ENCODE results near the gene XXYLT1. TPM values are rescaled to one million over a fixed set of nuclear protein-coding genes. Genes with fewer than 3 reads are reported as not detected.

The XXYLT1 gene
- total RNA-seq, 1 donor from 2014 or later: 8.9 TPM

DNA sequence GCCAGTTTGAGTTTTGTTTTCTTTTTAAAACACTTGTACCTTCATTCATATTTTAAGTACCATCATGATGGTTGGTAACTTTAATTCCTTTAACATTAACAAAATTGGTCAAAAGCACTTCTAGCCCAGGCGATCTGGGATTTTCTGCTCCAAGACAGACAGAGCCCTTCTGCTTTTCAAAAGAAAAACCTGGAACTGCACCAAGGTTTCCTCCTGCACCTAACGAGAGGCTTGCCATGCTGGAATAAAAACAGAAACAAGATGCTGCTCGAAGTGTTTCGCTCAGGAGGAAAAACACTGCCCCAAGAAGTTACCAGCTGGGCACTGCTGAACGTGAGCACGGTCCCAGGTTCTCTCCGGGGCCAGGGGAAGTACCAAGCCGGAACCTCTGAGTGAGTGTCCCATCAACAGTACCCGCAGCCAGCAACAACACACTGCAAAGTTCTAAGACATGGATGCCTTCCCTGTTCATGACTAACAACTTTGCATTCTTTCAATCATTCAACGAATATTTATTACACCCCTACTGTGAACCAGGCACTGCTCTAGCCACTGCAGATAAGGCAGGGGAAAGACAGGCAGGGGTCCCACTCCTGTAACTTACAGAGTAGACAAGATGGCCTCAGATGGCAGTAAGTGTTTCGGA is 98.8 kb downstream of the XXYLT1 start:
- no peaks in the 10 kb centered on the region for H3K27me3 ChIP-seq (ENCODE audit: low read depth)
- TF ChIP-seq, protein P1, sequence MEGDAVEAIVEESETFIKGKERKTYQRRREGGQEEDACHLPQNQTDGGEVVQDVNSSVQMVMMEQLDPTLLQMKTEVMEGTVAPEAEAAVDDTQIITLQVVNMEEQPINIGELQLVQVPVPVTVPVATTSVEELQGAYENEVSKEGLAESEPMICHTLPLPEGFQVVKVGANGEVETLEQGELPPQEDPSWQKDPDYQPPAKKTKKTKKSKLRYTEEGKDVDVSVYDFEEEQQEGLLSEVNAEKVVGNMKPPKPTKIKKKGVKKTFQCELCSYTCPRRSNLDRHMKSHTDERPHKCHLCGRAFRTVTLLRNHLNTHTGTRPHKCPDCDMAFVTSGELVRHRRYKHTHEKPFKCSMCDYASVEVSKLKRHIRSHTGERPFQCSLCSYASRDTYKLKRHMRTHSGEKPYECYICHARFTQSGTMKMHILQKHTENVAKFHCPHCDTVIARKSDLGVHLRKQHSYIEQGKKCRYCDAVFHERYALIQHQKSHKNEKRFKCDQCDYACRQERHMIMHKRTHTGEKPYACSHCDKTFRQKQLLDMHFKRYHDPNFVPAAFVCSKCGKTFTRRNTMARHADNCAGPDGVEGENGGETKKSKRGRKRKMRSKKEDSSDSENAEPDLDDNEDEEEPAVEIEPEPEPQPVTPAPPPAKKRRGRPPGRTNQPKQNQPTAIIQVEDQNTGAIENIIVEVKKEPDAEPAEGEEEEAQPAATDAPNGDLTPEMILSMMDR (IDR thresholded peaks at IDR 0.05): no peak
- H3K36me3 ChIP-seq: no peaks in the 10 kb centered on the region
- intact Hi-C loops (cut with DNase I): no loop called here
- no peak overlapping the region for H3K27ac ChIP-seq
- H3K9me3 ChIP-seq: no peaks in the 10 kb centered on the region
- H3K4me3 ChIP-seq: no peak overlapping the region
- DNase-seq (no peak), ATAC-seq (peak; percentile 61)
- peaks cover 12% of the 10 kb centered on the region for H3K4me1 ChIP-seq

DNA sequence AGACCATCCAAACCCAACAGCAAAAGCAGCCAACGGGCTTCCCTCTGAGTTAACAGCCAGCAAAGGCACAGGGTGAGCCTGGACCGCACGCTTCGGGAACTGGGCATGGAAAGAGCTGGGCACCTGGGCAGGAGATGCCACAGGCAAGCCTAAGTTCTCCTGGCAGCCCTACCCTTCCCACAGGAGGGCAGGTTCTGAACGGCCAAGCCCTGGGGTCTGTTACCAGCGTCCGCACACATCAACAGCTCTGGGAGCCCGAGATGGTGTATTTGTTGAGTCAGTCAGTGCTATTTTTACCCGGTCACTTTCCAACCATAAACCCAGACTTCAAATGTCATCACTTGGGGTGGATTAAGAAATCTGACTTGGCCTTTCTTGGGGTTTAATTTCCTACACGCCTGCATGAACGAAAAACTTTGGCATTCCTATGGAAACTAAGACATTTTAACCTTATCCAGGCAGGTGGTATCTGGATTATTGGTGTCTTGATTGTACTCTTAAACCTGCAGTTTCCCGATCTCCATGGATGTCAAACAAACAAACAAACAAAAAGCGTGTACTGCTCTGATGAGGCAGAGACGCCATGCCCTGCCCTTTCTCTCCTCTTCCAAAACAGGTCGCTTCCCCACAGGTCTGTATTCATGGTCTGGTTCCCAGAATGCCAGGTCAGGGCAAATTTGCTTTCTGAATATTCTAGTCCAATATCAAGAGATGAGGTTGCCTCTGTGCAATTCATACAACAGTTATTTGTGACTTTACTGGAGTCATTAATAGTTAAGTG is 99.7 kb downstream of the XXYLT1 start:
- ATAC-seq (no peak), DNase-seq (no peak)
- no peak overlapping the region for H3K27ac ChIP-seq
- peaks cover 12% of the 10 kb centered on the region for H3K4me1 ChIP-seq
- no peak overlapping the region for H3K4me3 ChIP-seq
- H3K36me3 ChIP-seq: no peaks in the 10 kb centered on the region
- H3K27me3 ChIP-seq (ENCODE audit: low read depth): no peaks in the 10 kb centered on the region
- TF ChIP-seq, protein P1 (IDR thresholded peaks at IDR 0.05): no peak
- intact Hi-C loops (cut with DNase I): no loop called here
- no peaks in the 10 kb centered on the region for H3K9me3 ChIP-seq

DNA sequence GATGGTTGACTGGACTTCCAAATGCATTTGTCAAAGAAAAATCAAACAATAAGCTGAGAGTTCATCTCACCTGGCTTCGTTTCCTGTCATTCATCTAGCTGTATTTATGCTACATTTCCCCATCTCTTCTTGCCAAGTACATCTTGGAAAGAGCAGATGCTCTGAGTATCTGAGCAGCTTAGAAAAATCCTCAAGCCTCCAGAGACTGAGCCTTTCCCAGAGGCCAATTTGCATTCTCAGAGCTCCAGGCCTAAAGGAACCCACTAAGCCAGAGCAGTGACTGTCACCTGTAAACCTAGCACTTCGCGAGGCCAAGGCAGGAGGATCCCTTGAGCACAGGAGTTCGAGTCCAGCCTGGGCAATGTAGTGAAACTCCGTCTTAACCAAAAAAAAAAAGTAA is 100.5 kb downstream of the XXYLT1 start:
- Histone ChIP-seq H3K36me3 (no peaks in the 10 kb centered on the region), H3K27me3 (ENCODE audit: low read depth) (no peaks in the 10 kb centered on the region), H3K9me3 (no peaks in the 10 kb centered on the region), H3K4me3 (no peak overlapping the region), H3K4me1 (peaks cover 12% of the 10 kb centered on the region), H3K27ac (no peak overlapping the region)
- intact Hi-C loops (cut with DNase I): no loop called here
- TF ChIP-seq, protein P1 (IDR thresholded peaks at IDR 0.05): no peak
- ATAC-seq: no peak
- no peak for DNase-seq

- ATAC-seq: no peak
Measured at GRCh38 chr3:195169011-195169649, 101.8 kb downstream of the XXYLT1 start.

GRCh38 chr3:195168009-195168762 is 102.8 kb downstream of the XXYLT1 start:
- Histone ChIP-seq H3K27me3 (ENCODE audit: low read depth) (no peaks in the 10 kb centered on the region), H3K9me3 (no peaks in the 10 kb centered on the region), H3K4me3 (no peak overlapping the region), H3K4me1 (peaks cover 12% of the 10 kb centered on the region), H3K36me3 (no peaks in the 10 kb centered on the region), H3K27ac (no peak overlapping the region)
- no peak for ATAC-seq
- intact Hi-C loops (cut with DNase I): no loop called here
- TF ChIP-seq, protein P1 (IDR thresholded peaks at IDR 0.05): no peak
- DNase-seq: no peak

More at GRCh38 chr3:195169011-195169649, 101.8 kb downstream of the XXYLT1 start:
- H3K9me3 ChIP-seq: no peaks in the 10 kb centered on the region
- H3K4me1 ChIP-seq: peaks cover 12% of the 10 kb centered on the region
- H3K27ac ChIP-seq: no peak overlapping the region
- DNase-seq: no peak
- no peaks in the 10 kb centered on the region for H3K27me3 ChIP-seq (ENCODE audit: low read depth)
- H3K4me3 ChIP-seq: no peak overlapping the region
- H3K36me3 ChIP-seq: no peaks in the 10 kb centered on the region
- intact Hi-C loops (cut with DNase I): no loop called here
- TF ChIP-seq, protein P1 (IDR thresholded peaks at IDR 0.05): no peak
